ENCODE measurements around the gene PSMD13.
"Not testable (repeated sequence)": the region's sequence is repeated elsewhere in the genome, so short reads cannot be mapped to it uniquely, and the experiment has no call there.

The PSMD13 gene

GRCh38 chr11:272931-273198, 36.1 kb downstream of the PSMD13 start:
- no peak for DNase-seq (ENCODE audit: low read depth)

- DNase-seq (ENCODE audit: low read depth) = no peak
Measured at GRCh38 chr11:276219-276618, 39.4 kb downstream of the PSMD13 start.

GRCh38 chr11:278001-278951, 41.5 kb downstream of the PSMD13 start, which contains the start of gene NLRP6:
TSS of gene NLRP6 (plus strand) at chr11:278407. CDS start at chr11:278570, 163 bp downstream.
- DNase-seq (ENCODE audit: low read depth) = no peak

GRCh38 chr11:279040-279965, 42.5 kb downstream of the PSMD13 start:
- DNase-seq (ENCODE audit: low read depth) = no peak

GRCh38 chr11:279966-280705, 43.4 kb downstream of the PSMD13 start:
- no peak for DNase-seq (ENCODE audit: low read depth)

GRCh38 chr11:280706-281485, 44.1 kb downstream of the PSMD13 start:
- no peak for DNase-seq (ENCODE audit: low read depth)

GRCh38 chr11:281486-282161, 44.8 kb downstream of the PSMD13 start:
- no peak for DNase-seq (ENCODE audit: low read depth)

- no peak for DNase-seq (ENCODE audit: low read depth)
Measured at GRCh38 chr11:282171-282570, 45.4 kb downstream of the PSMD13 start.

- no peak for DNase-seq (ENCODE audit: low read depth)
Measured at GRCh38 chr11:282630-283360, 46.0 kb downstream of the PSMD13 start.

- no peak for DNase-seq (ENCODE audit: low read depth)
Measured at GRCh38 chr11:283405-284104, 46.8 kb downstream of the PSMD13 start.

- DNase-seq (ENCODE audit: low read depth) = no peak
Measured at GRCh38 chr11:284105-285020, 47.6 kb downstream of the PSMD13 start.

GRCh38 chr11:285021-285893, 48.5 kb downstream of the PSMD13 start:
- DNase-seq (ENCODE audit: low read depth) = no peak

- no peak for DNase-seq (ENCODE audit: low read depth)
Measured at GRCh38 chr11:285894-286220, 49.1 kb downstream of the PSMD13 start.

- DNase-seq (ENCODE audit: low read depth) = not testable (repeated sequence)
Measured at GRCh38 chr11:286977-287820, 50.4 kb downstream of the PSMD13 start.

GRCh38 chr11:287821-288477, 51.2 kb downstream of the PSMD13 start:
- DNase-seq (ENCODE audit: low read depth) = no peak

Measured in HS-5 (cell line).